ENCODE data around the gene IL10RB.
A peak's percentile ranks its signal among the peaks of the same experiment; 100 is the strongest.
"Not testable (repeated sequence)": the region's sequence is repeated elsewhere in the genome, so short reads cannot be mapped to it uniquely, and the experiment has no call there.

The IL10RB gene

DNA sequence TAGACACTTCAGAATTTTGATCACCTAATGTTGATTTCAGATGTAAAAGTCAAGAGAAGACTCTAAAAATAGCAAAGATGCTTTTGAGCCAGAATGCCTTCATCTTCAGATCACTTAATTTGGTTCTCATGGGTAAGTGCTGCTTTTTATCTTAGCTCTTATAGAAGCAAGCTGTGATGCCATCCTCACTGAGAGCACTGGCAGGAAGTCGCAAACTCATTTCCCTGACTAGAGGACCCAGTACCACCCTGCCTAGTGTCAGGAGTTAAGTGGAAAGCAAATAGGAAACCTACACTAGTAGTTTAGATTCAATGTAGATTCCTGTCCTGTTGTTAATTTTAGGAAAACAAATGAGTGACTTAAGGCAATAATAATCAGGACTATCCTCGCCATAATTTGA, 24.3 kb upstream of the IL10RB start:
- no peak for DNase-seq

DNA sequence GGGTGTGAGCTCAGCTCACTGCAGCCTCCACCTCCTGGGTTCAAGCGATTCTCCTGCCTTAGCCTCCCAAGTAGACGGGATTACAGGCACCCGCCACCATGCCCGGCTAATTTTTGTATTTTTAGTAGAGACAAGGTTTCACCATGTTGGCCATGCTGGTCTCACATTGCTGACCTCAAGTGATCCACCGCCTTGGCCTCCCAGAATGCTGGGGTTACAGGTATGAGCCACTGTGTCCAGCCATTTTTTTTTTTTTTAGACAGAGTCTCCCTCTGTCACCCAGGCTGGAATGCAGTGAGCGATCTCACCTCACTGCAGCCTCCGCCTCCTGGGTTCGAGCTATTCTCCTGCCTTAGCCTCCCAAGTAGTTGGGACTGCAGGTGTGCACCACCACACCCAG, 23.3 kb upstream of the IL10RB start:
- not testable (repeated sequence) for DNase-seq

DNA sequence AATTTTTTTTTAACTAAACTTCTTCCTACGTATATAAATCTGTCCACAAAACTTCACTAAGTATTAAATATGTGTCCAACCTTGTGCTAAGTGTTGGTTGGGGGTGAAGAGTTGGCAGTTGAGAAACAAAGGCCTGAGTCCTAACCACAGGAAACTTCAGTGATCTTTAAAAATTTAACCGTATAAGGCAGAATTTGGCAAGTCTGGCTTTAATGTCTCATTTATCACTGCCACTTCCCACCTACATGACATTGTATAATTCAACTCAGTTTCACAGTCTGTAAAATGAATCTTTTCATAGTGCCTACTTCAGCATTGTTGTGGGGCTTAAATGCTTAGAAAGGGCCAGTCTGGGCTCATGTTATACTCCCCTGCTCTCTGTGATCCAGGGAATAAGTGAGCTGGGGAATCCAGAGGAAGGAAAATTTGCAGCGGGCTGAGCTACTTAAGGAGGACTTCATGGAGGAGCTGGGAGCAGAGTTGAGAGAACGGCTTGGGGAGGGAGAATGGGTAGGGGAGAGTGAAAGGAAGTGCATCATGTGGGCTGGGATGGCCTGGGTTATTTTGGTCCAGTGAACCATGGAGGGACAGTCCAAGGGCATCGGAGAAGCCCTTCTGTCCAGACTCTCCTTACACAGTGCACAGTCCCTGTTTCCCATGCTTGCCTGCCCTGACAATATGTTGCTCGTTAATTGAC, 21.9 kb upstream of the IL10RB start:
- DNase-seq = no peak

GRCh38 chr21:33244779-33245105, 21.4 kb upstream of the IL10RB start:
- no peak for DNase-seq

GRCh38 chr21:33245289-33245918, 20.8 kb upstream of the IL10RB start:
- DNase-seq = no peak

GRCh38 chr21:33246506-33246905, 19.7 kb upstream of the IL10RB start:
- DNase-seq = no peak

DNA sequence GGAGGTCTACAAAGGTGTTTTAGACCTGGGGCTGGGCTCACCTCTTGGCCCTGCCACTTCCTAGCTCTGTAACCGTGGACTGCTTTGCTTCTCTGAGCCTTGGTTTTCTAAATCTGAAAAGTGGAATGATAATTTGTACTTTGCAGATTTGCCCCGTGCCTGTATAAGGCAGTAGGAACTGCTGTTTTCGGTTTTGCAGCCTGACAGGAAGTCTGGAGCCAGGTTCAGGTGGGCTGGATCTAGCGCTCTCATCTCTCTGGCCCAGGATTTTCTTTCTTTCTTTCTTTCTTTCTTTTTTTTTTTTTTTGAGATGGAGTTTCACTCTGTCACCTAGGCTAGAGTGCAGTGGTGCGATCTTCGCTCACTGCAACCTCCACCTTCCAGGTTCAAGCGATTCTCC, 19.2 kb upstream of the IL10RB start:
- DNase-seq = no peak

- DNase-seq = no peak
Observed at GRCh38 chr21:33247599-33247998, 18.6 kb upstream of the IL10RB start.

DNA sequence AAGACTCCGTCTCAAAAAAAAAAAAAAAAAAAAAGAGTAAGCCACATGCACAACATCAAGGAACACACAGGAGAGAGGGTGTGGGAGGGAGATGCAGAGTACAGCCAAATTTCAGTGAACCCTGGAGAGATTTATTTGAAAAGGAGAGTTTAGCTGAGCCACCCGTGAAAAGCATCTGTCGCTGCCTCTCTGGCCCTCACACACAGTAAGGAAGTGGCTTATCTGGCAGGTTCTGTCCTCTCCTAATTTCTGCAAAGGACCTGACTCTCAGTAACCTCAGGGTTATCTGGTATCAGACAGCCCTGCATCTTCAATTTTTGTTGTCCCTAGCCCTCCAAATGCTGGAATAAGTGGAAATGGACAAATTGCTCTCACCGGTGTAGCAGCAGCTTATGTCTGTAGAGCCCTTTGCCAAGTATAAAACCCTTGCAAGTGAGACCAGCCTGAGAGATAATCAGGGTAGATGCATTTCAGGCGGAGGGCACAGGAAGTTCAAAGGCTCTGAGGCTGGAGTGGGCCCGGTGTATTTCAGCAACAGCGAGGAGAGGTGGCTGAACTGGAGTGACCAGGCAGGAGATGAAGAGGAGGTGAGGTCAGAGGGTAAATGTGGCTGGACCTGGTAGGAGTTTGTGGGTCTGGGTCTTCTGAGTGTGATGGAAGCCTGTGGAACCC, 16.7 kb upstream of the IL10RB start:
- no peak for DNase-seq

- no peak for DNase-seq
Observed at GRCh38 chr21:33251119-33251518, 15.0 kb upstream of the IL10RB start.

- DNase-seq = not testable (repeated sequence)
Observed at GRCh38 chr21:33253382-33253781, 12.8 kb upstream of the IL10RB start.

DNA sequence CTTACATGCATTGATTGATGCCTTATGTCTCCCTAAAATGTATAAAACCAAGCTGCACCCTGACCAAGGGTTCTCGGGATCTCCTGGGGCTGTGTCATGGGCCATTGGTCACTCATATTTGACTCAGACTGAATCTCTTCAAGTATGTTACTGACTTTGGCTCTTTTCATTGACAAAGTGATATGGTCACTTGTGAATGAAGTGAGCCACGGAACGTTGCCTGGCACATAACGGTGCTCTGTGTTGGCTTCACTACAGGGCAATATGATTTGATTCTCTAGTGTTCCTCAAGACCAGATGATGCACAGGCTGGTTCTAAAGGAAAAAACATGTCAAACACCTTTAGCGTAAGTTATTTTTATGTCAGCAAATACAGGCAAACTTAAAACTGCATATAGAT, 11.4 kb upstream of the IL10RB start:
- DNase-seq = no peak

- no peak for DNase-seq
Observed at GRCh38 chr21:33255404-33255803, 10.8 kb upstream of the IL10RB start.

GRCh38 chr21:33256019-33256418, 10.1 kb upstream of the IL10RB start:
- no peak for DNase-seq

- DNase-seq = no peak
Observed at GRCh38 chr21:33257094-33257803, 8.9 kb upstream of the IL10RB start.

DNA sequence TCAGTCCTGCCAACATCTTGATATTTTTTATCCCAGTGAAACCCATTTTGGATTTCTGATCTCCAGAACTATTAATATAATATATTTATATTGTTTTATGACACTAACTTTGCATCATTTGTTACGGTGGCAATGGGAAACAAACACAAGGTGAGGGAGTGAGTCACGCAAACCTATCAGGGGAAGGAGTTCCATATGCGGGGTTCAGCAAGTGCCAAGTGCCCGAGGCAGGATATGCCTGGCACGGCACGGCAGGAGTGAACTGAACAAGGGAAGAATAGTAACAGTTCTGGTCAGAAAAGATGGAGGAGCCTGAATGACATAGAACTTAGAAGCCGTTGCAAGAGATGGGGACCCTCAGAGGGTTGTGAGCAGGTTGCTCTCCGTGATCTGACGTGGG, 7.7 kb upstream of the IL10RB start:
- DNase-seq = no peak

GRCh38 chr21:33259428-33259827, 6.7 kb upstream of the IL10RB start:
- DNase-seq = no peak

- no peak for DNase-seq
Observed at GRCh38 chr21:33259995-33260394, 6.2 kb upstream of the IL10RB start.

- DNase-seq = no peak
Observed at GRCh38 chr21:33261635-33262034, 4.5 kb upstream of the IL10RB start.

GRCh38 chr21:33262921-33263320, 3.2 kb upstream of the IL10RB start:
- no peak for DNase-seq

DNA sequence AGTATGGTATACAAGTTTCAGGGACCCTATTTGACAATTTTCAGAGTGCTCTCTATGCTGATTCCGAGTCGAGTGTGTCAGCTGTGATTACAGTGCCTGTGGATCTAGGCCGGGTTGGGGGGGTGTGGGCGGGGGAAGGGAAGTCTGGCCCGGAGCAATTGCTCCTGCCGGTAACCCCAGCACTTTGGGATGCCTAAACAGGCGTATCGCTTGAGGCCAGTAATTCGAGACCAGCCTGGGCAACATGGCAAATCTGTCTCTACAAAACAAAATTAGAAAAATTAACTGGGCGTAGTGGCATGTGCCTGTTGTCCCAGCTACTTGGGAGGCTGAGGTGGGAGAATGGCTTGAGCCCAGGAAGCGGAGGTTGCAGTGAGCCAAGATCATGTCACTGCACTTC, 1.6 kb upstream of the IL10RB start:
- no peak for DNase-seq

- peak; percentile 45 for DNase-seq
Observed at GRCh38 chr21:33265664-33266049, 510 bp upstream of the IL10RB start.

- peak; percentile 25 for DNase-seq
Observed at GRCh38 chr21:33266789-33267135, 595 bp downstream of the IL10RB start.

GRCh38 chr21:33267250-33267649, 1.1 kb downstream of the IL10RB start:
- DNase-seq = no peak
